GM21528 (cell line): ENCODE measurements around the gene RASGEF1C.

Source experiments
- ATAC-seq: cut with Tn5 transposase; IDR thresholded peaks from one replicate; pipeline ENCODE4 v1.9.1; 2021; ENCODE audit warnings: mild to moderate bottlenecking, moderate library complexity; ENCODE audit not compliant: unreplicated experiment, low FRiP score

RASGEF1C gene

GRCh38 chr5:180162304-180162661 is 46.7 kb downstream of the RASGEF1C start:
- no peak for ATAC-seq

- no peak for ATAC-seq
These were observed 47.3 kb downstream of the RASGEF1C start for GRCh38 chr5:180161420-180162303.

- ATAC-seq = no peak
These were observed 48.2 kb downstream of the RASGEF1C start for GRCh38 chr5:180160789-180161188.

- no peak for ATAC-seq
These were observed 48.8 kb downstream of the RASGEF1C start for GRCh38 chr5:180160215-180160614.

GRCh38 chr5:180159756-180160155 is 49.3 kb downstream of the RASGEF1C start:
- no peak for ATAC-seq

- no peak for ATAC-seq
These were observed 51.1 kb downstream of the RASGEF1C start for GRCh38 chr5:180157866-180158265.

GRCh38 chr5:180156141-180156540 is 52.9 kb downstream of the RASGEF1C start:
- no peak for ATAC-seq

GRCh38 chr5:180155365-180155926 is 53.6 kb downstream of the RASGEF1C start:
- ATAC-seq = no peak

GRCh38 chr5:180154821-180155364 is 54.1 kb downstream of the RASGEF1C start:
- no peak for ATAC-seq

- no peak for ATAC-seq
These were observed 55.0 kb downstream of the RASGEF1C start for GRCh38 chr5:180153991-180154390.

- ATAC-seq = no peak
These were observed 55.9 kb downstream of the RASGEF1C start for GRCh38 chr5:180153099-180153498.

- no peak for ATAC-seq
These were observed 65.2 kb downstream of the RASGEF1C start for GRCh38 chr5:180143656-180144364.

- ATAC-seq = no peak
These were observed 66.0 kb downstream of the RASGEF1C start for GRCh38 chr5:180142824-180143610.

GRCh38 chr5:180142021-180142765 is 66.8 kb downstream of the RASGEF1C start:
- no peak for ATAC-seq

- no peak for ATAC-seq
These were observed 67.8 kb downstream of the RASGEF1C start for GRCh38 chr5:180141068-180141660.

GRCh38 chr5:180140571-180140970 is 68.4 kb downstream of the RASGEF1C start:
- no peak for ATAC-seq

GRCh38 chr5:180140079-180140554 is 68.9 kb downstream of the RASGEF1C start:
- no peak for ATAC-seq

- no peak for ATAC-seq
These were observed 69.3 kb downstream of the RASGEF1C start for GRCh38 chr5:180139731-180140055.

- no peak for ATAC-seq
These were observed 69.9 kb downstream of the RASGEF1C start for GRCh38 chr5:180138976-180139730.
